Activated CD8-positive, alpha-beta memory T cell treated with anti-CD3 and anti-CD28 coated beads, Interleukin-2, amount 50 U/mL, for 24 hours (primary cell): ENCODE measurements around the gene SLC25A1.

Experiments used
- DNase-seq: peaks from one replicate; pipeline ENCODE4 v3.0.0-alpha.2; 2020; ENCODE audit errors: extremely low read depth

Gene SLC25A1

DNA sequence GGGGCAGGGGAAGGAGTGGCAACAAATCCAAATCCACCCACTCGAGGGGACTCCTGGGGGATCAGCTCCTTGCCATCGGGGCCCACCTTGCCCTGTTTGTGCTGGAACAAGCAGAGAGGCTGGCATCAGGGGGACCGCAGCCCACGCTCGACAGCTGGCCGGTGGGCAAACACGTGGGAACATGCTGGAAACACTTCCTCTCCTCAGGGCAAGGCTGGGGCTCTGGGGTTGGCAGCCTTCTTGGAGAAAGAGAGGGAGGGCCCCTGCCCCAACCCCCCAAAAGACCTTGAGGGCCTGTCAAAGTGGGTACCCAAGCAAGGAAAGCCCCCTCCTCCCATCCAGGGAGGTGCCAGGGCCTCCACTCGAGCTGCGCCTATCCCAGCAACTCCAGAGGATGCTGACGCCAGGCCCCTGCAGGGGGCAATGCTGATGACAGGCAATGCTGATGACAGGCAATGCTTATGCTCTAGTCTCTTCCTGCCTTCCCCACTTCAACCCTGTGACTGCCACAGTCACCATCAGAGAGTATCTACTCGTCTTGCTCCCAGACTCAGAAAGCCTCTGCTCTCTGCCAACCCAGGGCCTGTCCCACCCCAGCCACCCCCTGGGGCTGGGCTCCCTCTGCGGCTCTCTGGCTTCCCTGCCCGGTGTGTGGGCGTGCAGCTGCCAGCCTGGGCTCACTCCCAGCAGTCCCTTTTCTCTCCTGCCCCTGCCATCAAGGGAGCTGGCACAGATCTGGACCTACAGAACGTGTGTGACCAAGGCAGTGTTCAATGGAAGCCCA is 40.1 kb downstream of the SLC25A1 start:
- no peak for DNase-seq

DNA sequence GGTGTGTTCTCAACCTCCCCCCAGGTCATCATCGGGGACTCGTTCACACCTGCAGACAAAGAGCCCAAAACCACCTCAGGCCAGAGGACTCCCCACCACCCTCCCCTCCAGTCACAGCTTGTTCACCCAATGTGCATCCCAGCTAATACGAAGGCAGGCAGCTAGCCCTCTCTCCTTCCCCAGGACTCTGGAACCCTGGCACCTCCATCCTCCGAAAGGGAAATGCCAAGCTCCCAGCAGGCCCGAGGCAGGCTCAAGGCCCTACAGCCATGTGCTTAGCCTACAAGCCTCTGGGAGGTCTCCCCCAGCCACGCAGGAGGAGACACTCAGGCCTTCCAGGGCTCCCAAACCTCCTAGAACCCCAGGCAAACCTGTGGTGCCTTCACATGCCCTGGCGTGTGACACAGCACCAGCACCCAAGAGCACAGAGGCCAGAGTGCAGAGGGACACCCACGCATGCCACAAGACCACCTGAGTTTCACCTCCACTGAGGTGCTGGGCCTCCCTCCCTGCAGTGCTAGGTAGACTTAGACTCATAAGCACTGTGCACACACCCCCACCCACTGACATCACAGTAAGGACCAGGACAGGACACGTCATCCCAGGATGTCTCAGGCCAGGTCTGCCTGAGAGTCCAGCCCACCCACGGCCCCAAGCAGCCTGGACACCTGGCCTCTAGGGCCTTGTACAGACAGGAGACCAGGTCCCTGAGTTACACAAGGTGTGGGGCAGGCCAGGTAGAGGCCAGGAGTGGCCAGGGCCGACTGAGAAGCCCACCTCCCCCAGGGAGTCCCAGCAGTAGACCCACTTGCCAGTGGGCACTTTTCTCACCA is 40.9 kb downstream of the SLC25A1 start:
- DNase-seq, result no peak

DNA sequence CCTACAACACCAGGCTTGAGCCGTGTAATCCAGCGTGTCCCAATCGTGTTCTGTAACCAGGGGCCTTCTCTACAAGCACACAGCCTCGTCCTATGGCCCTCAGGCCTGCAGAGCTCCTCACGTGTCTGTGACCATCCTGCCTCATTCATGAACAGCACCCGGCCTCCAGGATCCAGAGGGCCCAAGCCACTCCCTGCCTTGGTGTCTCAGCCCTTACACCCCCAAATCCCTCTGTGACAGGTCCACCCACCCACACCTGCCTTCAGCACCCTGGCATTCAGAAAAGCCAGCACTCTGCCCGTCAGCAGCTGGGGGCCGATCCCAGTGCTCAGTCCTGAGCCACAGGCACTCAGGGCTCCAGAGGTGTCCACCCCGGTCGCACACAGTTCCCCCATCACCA is 41.6 kb downstream of the SLC25A1 start:
- DNase-seq, result no peak

DNA sequence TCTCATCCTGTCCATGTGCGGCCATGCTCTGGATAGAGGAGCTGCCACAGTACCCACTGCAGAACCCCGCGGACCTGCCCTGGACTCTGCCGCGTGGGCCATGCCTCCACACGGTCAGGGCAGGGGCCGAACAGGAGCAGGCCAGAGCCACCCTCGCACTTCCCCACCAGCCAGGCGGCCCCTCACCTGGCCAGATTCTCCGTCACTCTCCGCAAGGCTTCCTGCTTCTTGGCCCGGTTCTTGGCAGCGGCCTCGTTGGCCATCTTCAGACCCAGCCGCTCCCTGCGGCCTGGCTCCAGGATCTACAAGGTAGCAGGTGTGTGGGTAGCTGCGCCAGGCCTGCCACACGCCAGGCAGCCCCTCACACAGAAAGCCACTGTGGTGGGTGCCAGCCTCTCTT is 43.7 kb downstream of the SLC25A1 start:
- no peak for DNase-seq

DNA sequence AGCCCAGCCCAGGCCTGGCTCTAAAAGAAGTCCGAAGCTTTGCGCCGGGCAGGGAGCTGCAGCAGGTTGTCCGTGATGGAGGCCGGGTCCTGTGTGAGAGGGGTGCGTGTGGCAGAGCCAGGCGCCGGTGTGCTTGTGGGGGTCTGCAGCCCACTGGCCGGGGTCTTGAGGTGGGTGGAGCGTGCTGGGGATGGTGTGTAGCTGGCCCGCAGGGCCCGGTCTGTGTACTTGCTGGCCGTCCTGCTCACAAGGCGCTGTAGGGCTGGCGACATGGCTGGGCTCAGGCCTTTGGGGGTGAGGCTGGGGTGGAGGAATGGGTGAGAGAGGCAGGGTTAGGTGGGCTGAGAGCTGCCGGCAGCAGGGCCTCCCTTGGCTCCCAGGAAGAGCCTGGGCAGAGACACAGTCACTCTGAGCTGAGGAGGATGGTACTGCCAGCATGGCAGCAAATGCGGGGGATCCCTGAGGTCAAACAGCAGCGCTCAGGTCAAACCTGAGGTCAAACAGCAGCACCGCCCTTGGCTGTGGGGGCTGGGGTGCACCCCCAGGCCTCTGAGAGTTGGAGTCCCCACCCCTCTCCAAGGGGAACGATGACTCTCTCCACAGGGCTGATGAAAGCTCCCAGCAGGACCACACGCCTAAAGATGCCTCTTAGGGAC is 44.2 kb downstream of the SLC25A1 start:
- DNase-seq, result no peak

DNA sequence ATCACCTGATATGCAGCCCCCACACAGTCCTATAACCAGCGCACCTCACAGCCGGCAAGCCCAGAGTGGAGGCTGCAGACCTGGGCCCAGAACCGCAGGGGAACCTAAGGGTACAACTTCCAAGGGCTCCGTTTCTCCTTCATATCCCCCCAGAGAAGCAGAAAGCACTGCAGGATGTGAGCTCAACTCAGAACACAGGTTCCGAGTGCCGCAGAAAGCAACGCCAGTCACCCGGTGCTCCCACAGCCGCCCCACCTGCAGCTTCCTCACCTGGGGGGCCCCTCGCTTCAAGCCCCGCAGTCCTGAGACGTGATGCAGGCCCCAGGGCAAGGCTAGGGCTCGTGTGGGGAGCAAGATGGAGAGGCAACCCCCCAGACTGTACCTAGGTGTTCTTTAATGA is 45.0 kb downstream of the SLC25A1 start:
- no peak for DNase-seq

DNA sequence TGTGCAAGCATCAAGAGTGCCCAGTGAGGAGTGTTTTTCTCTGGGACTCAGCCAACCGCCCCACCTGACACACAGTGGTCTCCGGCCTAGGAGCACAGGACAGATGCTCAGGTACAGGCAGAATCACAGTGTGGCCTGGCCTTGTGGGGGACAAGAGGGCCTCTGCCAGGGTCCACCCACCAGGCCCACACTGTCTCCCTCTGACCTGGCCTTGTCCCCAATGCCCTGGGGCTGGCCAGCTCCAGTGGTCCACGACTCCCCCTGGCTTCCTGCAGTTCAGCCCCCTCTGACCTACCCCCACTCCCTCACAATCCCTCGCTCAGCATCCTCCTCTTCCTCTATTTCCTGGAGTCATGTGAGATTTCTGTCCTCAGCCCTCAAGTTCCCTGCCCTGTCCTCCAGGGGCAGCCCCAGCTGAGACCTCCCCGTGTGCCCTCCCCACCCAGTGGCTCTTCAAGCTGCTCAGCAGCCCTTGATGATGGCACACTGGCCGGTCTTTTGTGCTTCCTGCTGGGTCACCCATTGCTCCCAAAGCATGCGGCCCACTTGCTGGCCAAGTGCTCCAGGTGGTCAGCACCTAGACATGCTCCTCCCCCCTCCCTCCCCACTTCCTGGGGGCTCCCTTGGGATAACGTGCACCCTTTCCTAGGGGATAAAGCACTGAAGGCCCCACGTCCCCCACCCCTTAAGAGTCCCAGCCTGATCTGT is 45.7 kb downstream of the SLC25A1 start:
- no peak for DNase-seq

DNA sequence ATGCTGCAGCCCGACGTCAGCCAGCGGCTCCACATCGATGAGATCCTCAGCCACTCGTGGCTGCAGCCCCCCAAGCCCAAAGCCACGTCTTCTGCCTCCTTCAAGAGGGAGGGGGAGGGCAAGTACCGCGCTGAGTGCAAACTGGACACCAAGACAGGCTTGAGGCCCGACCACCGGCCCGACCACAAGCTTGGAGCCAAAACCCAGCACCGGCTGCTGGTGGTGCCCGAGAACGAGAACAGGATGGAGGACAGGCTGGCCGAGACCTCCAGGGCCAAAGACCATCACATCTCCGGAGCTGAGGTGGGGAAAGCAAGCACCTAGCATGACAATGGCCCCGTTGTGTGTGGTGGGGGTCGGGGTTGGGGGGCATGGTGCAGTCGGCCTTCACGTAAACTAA is 46.4 kb downstream of the SLC25A1 start:
- DNase-seq, result no peak

DNA sequence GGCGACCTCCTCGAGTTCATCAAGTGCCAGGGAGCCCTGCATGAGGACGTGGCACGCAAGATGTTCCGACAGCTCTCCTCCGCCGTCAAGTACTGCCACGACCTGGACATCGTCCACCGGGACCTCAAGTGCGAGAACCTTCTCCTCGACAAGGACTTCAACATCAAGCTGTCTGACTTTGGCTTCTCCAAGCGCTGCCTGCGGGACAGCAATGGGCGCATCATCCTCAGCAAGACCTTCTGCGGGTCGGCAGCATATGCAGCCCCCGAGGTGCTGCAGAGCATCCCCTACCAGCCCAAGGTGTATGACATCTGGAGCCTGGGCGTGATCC is 46.9 kb downstream of the SLC25A1 start:
- no peak for DNase-seq

DNA sequence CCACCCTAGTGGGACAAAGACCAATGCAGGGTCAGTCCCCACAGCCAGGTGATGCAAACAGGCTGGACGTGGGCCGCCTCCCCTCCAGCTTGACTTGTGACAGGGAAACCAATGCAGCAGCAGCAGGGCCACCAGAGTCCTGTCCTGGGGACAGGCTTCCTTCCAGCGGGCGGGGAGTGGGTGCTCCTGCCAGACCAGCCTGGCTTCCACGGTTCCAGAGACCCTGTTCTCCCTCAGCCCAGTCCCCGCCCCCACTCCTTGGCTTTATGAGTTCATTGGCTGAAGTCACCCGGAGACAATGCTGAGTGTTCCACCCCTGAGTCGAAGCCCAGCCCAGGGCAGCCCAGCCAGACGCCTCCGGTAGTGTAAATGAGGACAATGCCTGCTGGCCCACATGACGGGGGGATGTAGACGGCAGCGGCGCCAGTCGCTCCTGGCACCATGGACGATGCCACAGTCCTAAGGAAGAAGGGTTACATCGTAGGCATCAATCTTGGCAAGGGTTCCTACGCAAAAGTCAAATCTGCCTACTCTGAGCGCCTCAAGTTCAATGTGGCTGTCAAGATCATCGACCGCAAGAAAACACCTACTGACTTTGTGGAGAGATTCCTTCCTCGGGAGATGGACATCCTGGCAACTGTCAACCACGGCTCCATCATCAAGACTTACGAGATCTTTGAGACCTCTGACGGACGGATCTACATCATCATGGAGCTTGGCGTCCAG is 47.4 kb downstream of the SLC25A1 start, which contains the start of gene TSSK2:
Gene TSSK2, plus strand, starts transcription at position 350 of the 726 bp plus-strand sequence. Its CDS starts 92 bp downstream, at position 442.
- no peak for DNase-seq

DNA sequence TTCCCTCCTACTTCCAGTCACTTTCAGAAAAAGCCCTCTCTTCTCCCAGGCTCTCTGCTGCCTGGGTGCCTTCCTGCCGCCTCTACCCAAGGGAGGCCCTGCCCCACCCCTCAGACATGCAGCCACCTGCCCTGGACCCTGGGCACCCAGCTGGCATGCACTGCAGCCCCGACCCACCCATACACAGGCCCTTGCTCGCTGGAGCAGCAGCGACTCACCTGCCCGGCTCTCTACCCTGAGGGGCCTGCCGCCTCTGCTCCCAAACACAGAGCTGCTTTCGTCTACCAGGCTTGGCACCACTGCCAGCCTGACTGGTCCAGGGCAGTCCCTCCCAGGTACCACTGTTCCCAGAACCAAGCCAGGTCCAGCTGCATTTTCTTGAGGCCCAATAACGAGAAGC is 48.7 kb downstream of the SLC25A1 start:
- DNase-seq, result no peak

DNA sequence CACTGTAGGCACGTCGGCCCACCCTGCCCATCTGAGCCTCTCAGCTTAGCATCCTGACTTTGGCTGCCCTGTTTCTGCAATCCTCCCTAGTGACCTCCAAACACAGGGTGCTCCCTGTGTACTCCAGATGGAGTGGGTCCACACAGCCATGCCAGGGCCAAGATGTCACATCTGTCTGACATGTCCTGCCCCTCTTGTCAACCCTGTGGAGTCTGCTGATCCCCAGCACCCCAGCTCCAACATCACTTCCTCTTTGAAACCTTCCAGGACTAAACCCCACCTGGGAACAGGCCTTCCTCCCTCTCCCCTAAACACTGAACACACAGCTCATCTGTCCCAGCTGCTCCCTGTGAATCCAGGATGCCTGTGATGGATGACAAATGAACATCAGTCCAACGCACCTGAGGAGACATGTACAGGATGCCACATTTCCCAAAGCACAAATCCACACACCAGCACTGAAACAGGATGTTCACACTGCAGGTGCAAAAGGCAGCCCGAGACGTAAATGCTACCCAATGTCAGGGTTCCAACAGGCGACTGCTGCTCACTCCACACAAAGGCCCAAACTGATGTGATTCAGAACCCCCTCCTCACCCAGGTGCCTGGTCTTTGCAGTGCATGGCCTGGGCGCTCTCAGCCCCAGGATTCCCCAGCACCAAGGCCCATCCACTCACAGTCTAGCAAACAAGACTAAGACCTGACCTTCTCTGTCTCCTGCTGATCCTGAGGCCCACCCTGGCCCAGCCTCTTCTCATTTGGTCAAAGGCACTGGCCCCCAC is 49.4 kb downstream of the SLC25A1 start:
- DNase-seq, result no peak

DNA sequence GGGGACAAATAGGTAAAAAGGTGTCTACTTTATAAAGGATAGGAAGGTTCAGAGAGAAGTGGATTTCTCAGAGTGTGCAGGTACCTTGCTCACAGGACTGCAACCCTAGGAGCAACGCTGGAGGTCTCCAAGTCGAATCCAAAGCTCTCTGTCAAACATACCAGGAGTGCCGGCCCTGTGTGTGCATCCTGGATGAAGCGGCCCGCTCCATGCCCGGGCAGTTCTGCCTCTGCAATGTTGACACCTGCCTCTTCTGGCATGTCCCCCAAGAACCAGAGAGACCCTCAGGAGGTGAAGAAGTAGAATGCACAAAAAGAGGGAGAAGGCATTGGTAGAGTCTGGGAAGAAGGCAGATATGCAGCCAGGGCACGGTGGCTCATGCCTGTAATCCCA is 50.5 kb downstream of the SLC25A1 start:
- DNase-seq, result no peak

DNA sequence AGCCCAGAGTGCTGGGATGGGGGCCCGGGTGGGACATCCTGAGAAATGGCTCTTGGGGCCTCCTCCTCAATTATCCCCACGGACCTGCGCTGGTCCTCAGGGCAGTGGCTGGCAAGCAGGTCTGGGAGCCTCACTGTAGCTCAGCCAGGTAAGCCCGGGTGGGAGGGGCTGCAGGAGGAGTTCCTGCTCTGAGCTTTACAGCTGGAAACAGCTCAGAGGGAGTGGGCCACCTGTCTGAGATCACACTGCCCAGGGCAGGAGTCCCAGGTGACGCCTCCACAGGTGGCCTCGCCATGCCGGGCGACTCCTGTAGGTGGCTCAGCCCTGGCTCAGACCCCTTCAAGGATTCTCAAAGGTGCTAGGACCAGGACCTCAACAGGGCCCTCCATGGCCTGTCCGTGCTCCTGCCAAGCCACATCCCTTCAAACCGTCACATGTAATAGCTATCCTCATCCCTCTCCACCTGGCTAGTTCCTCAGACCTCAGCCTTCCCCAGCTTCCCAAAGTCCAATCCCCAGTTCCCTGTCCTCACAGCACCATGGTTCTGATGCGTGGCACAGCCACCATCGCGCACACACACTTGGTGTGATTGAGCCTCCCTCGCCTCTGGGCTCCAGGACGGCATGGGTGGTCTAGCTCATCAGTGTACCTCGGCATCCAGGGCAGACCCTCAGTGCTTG is 51.1 kb downstream of the SLC25A1 start:
- no peak for DNase-seq

DNA sequence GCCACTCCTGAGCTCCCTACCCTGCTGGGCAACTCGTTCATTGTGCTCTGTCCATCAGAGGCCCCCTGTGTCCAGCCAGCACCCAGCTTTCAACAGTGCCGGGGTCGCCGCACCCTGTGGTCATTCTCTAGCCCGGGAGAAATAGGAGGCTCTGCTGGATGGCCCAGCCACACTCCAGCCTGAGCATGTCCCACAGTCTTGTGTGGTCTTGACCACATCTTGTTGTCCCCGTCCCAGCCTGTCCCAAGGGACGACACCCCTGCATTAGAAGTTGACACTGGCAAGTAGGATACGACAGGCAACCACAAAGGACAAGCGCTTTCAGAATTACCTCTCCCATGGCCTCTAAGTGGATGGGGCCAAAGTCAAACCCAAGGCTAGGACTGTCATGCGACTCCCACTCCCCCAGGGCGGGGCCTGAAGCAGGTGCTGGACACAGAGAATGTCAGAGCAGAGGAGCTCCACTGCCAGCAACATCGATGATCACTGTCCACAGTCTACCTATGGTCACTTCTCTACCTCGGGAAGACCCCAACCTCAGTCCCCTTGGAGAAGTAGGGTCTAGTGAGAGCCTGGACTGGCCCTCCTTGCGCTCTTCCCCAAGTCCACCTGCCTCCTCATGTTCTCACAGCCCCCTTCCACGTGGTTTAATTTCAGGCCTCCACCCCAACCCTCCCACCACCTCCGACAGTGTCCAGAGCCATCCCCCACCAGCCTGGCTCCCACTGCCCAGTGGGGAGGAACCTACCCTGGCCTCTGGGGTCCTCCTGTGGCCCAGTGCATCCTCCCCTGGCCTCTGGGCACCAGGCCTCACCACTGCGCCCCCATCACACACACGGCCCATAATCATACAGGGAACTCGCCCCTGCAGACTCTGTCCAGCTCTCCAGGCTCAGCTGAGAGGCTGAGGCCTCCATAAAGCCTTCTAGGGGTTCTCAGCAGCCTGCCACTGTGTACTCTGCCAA is 51.9 kb downstream of the SLC25A1 start:
- no peak for DNase-seq
